BE2C (cell line): Measurements from ENCODE around the gene CDRT4.

Experiments
- DNase-seq: peaks from one replicate; pipeline ENCODE4 v3.0.0-alpha.2; 2020
- H3K27me3 ChIP-seq: fragments of 250-450 bp; sonication (Bioruptor Pico); 2 replicates; pipeline ENCODE4 v1.5.1; 2020; ENCODE audit warnings: mild to moderate bottlenecking
- H3K36me3 ChIP-seq: fragments of 250-450 bp; sonication (Bioruptor Pico); 2 replicates; pipeline ENCODE4 v1.5.1; 2020; ENCODE audit warnings: mild to moderate bottlenecking
- H3K4me1 ChIP-seq: fragments of 250-450 bp; sonication (Bioruptor Pico); 2 replicates; pipeline ENCODE4 v1.5.1; 2020
- H3K4me3 ChIP-seq: 2 replicates; pipeline ENCODE4 v1.5.1; 2011; ENCODE audit warnings: low read depth, low read length
- H3K9me3 ChIP-seq: fragments of 250-450 bp; sonication (Bioruptor Pico); 2 replicates; pipeline ENCODE4 v1.5.1; 2020
- TF ChIP-seq, protein P1 (sequence below): IDR thresholded peaks from 2 replicates; pipeline ENCODE4 v1.5.1; 2012; ENCODE audit warnings: mild to moderate bottlenecking, low read depth, low read length

CDRT4 gene

DNA sequence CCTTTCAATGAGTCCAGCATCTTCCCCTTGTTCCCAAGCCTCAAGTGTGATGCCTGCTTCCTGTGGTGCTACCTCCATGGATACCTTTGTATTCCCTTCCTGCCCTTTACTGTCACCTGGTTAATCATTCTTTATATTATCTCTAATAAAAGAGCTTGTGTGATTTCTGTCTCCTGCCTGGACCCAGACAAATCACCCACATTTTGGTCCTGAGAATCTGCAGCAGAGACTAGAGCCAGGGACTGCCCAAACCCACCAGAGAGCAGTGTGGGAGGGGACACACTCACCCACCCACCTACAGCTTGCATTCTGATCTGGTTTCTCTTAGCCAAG, 30.2 kb downstream of the CDRT4 start:
- H3K4me1 ChIP-seq = no peaks in the 10 kb centered on the region

GRCh38 chr17:15436473-15437302, 30.7 kb downstream of the CDRT4 start:
- peak; percentile 38 for DNase-seq
- TF ChIP-seq, protein P1, sequence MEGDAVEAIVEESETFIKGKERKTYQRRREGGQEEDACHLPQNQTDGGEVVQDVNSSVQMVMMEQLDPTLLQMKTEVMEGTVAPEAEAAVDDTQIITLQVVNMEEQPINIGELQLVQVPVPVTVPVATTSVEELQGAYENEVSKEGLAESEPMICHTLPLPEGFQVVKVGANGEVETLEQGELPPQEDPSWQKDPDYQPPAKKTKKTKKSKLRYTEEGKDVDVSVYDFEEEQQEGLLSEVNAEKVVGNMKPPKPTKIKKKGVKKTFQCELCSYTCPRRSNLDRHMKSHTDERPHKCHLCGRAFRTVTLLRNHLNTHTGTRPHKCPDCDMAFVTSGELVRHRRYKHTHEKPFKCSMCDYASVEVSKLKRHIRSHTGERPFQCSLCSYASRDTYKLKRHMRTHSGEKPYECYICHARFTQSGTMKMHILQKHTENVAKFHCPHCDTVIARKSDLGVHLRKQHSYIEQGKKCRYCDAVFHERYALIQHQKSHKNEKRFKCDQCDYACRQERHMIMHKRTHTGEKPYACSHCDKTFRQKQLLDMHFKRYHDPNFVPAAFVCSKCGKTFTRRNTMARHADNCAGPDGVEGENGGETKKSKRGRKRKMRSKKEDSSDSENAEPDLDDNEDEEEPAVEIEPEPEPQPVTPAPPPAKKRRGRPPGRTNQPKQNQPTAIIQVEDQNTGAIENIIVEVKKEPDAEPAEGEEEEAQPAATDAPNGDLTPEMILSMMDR = peak; percentile 49
- Histone ChIP-seq H3K36me3 (no peaks in the 10 kb centered on the region), H3K27me3 (no peaks in the 10 kb centered on the region), H3K9me3 (no peaks in the 10 kb centered on the region), H3K4me1 (no peaks in the 10 kb centered on the region), H3K4me3 (no peak overlapping the region)

More for the DNA sequence above, 30.2 kb downstream of the CDRT4 start:
- no peak overlapping the region for H3K4me3 ChIP-seq
- H3K36me3 ChIP-seq = no peaks in the 10 kb centered on the region
- no peaks in the 10 kb centered on the region for H3K9me3 ChIP-seq
- no peak for DNase-seq
- TF ChIP-seq, protein P1 = no peak
- no peaks in the 10 kb centered on the region for H3K27me3 ChIP-seq

DNA sequence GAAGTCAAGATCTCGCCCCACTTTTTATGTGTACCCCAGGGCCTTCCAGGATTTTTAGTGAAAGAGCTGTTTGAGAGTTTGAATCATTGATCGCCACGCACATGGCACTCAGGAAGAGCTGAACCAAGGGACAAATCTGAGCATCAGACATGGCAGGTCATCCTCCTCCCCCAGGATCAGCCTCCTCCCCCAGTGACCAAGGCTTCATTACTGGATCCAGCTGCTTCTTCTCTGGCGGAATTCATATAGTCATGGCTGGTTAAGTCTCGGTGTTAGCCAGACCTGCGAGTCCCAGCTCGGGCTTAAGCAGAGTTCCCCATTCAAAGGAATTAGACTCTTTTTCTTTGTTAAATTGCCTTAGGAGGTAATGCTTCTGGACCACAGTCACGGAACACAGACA, 32.5 kb downstream of the CDRT4 start:
- TF ChIP-seq, protein P1 = no peak

GRCh38 chr17:15432807-15433611, 34.4 kb downstream of the CDRT4 start:
- no peak overlapping the region for H3K4me3 ChIP-seq
- H3K27me3 ChIP-seq = no peaks in the 10 kb centered on the region
- TF ChIP-seq, protein P1 = no peak
- H3K4me1 ChIP-seq = no peaks in the 10 kb centered on the region
- no peak for DNase-seq
- H3K36me3 ChIP-seq = no peaks in the 10 kb centered on the region
- no peaks in the 10 kb centered on the region for H3K9me3 ChIP-seq

More for the DNA sequence above, 32.5 kb downstream of the CDRT4 start:
- H3K4me3 ChIP-seq = no peak overlapping the region
- H3K4me1 ChIP-seq = no peaks in the 10 kb centered on the region
- no peak for DNase-seq
- H3K27me3 ChIP-seq = no peaks in the 10 kb centered on the region
- no peaks in the 10 kb centered on the region for H3K36me3 ChIP-seq
- no peaks in the 10 kb centered on the region for H3K9me3 ChIP-seq

DNA sequence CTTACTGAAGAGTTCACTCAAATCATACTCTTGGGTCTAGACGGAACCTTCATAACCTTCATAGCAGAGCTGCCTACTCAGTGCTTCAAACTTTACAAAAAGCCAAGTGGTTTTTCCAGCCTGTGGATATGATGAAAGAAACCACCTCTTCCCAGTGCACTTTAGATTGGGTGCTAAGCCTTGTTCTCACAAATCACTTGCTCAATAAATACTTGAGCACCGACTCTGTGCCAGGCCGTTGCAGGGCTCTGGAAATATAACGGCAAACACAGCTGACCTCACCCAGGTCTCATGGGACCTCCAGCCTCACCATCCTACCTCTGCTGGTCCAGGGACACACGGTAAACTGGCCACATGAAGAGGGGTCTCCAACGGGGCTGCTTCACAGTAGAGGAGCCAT, 35.7 kb downstream of the CDRT4 start:
- H3K4me1 ChIP-seq = no peaks in the 10 kb centered on the region
- no peak for DNase-seq
- no peaks in the 10 kb centered on the region for H3K36me3 ChIP-seq
- H3K9me3 ChIP-seq = no peaks in the 10 kb centered on the region
- H3K4me3 ChIP-seq = no peak overlapping the region
- H3K27me3 ChIP-seq = no peaks in the 10 kb centered on the region
- TF ChIP-seq, protein P1 = no peak

DNA sequence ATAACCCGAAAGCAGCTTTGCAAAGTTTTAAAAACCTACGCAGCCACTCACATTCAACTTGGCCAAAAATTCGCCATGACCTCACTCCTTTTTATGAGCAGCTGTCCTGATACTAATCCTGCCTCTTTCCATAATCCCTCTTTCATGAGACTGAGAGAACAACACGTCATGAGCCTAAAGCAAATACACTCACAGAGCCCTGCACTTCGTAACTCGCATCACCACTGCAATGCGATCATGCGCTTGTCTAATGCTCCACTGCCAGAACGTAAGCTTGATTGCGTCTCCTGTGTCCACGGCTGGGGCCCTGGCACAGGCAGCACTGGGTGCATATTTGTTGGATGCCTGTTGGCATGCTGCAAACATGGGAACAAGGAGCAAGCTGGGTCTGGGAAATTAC, 36.2 kb downstream of the CDRT4 start:
- no peaks in the 10 kb centered on the region for H3K27me3 ChIP-seq
- no peaks in the 10 kb centered on the region for H3K36me3 ChIP-seq
- TF ChIP-seq, protein P1 = no peak
- H3K4me3 ChIP-seq = no peak overlapping the region
- H3K4me1 ChIP-seq = no peaks in the 10 kb centered on the region
- H3K9me3 ChIP-seq = no peaks in the 10 kb centered on the region
- no peak for DNase-seq
